Smooth muscle cell (in vitro differentiated cells): Measurements from ENCODE around the gene MAD2L1BP. TPM values are rescaled to one million over a fixed set of nuclear protein-coding genes. Genes with fewer than 3 reads are reported as not detected.
A peak's percentile ranks its signal among the peaks of the same experiment; 100 is the strongest.

Source experiments
- DNase-seq: peaks from one replicate; lab custom pipeline; 2025; ENCODE audit not compliant: unreplicated experiment; lab: John Stamatoyannopoulos, UW
- H2AFZ ChIP-seq: fragments of 200-600 bp; sonication (generic); 2 replicates; pipeline ENCODE4 v1.6.0; 2016; ENCODE audit warnings: antibody characterized with exemption, low read depth, mild to moderate bottlenecking
- H3F3A ChIP-seq: fragments of 200-600 bp; sonication (generic); 2 replicates; pipeline ENCODE4 v1.6.0; 2017; ENCODE audit warnings: antibody characterized with exemption, low read depth
- H3K27ac ChIP-seq: fragments of 200-600 bp; sonication (generic); 2 replicates; pipeline ENCODE4 v1.5.1; 2016; ENCODE audit warnings: low read depth, mild to moderate bottlenecking
- H3K27me3 ChIP-seq: fragments of 200-600 bp; sonication (generic); 2 replicates; pipeline ENCODE4 v1.6.1; 2016; ENCODE audit warnings: low read depth, mild to moderate bottlenecking
- H3K36me3 ChIP-seq: fragments of 200-600 bp; sonication (generic); 2 replicates; pipeline ENCODE4 v1.5.1; 2016; ENCODE audit warnings: low read depth
- H3K4me1 ChIP-seq: fragments of 200-600 bp; sonication (generic); 2 replicates; pipeline ENCODE4 v1.5.1; 2016; ENCODE audit warnings: low read depth
- H3K4me2 ChIP-seq: fragments of 200-600 bp; sonication (generic); 2 replicates; pipeline ENCODE4 v1.6.0; 2016; ENCODE audit warnings: mild to moderate bottlenecking
- H3K4me3 ChIP-seq: fragments of 200-600 bp; sonication (generic); 2 replicates; pipeline ENCODE4 v1.5.1; 2016; ENCODE audit warnings: mild to moderate bottlenecking
- H3K79me2 ChIP-seq: fragments of 200-600 bp; sonication (generic); 2 replicates; pipeline ENCODE4 v1.6.0; 2016; ENCODE audit warnings: low read depth, mild to moderate bottlenecking
- H3K9ac ChIP-seq: fragments of 200-600 bp; sonication (generic); 2 replicates; pipeline ENCODE4 v1.6.0; 2016; ENCODE audit warnings: low read depth
- H3K9me3 ChIP-seq: fragments of 200-600 bp; sonication (generic); replicated peaks from 2 replicates; pipeline ENCODE4 v1.5.1; 2016; ENCODE audit warnings: low read depth
- H4K20me1 ChIP-seq: fragments of 200-600 bp; sonication (generic); 2 replicates; pipeline ENCODE4 v1.6.0; 2016; ENCODE audit warnings: low read depth
- WGBS: methylation state at CpG from one replicate; pipeline ENCODE4 v1.1.7; 2016; ENCODE audit warnings: low lambda C conversion rate; 5-methylcytosine and 5-hydroxymethylcytosine counted together
- polyA plus RNA-seq: library from polyadenylated mRNA; unstranded; fragments of >200 nt; fragmentation: Nextera tagmentation; extraction: Ambion mirVana; gene quantifications from 2 replicates; pipeline ENCODE4 v1.2.1, GENCODE V29; 2016
- total RNA-seq: library from RNA; depleted of rRNA; stranded (reverse); fragments of >200 nt; gene quantifications from 2 replicates; pipeline ENCODE4 v1.2.3, GENCODE V29; 2014
- TF ChIP-seq, protein P1 (sequence below): fragments of 200-600 bp; sonication (generic); IDR thresholded peaks from 2 replicates; pipeline ENCODE4 v1.5.1; 2017; ENCODE audit warnings: borderline replicate concordance, mild to moderate bottlenecking, antibody characterized with exemption; ENCODE audit not compliant: insufficient read depth, poor library complexity, severe bottlenecking

The MAD2L1BP gene
- total and polyA plus RNA-seq, 2 experiments from 2014 or later, result 40.3 to 53.1 TPM

DNA sequence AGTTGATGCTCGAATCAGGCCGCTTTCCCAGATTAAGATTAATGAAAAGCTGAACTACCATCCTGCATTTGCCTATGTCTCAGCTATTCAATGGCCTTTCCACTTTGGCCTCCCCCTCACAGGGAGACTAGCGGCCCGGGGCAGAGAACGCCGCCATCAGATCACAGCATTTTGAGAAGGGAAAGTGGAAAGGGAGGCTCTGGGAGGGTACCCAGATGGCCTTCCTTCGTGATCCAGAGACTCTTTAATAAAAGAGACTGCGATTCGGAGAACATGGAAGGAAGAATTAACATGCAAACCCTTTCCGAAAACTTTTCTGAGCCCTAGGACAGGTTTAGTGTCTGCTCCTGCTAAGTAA lies 51.4 kb downstream of the MAD2L1BP start:
- H3K27me3 ChIP-seq, result no peaks in the 10 kb centered on the region
- H3K9ac ChIP-seq, result peak overlapping the region; percentile 87
- 7% methylated on average over 10 of the region's 10 CpGs for WGBS
- H3K27ac ChIP-seq, result peak overlapping the region; percentile 79
- no peaks in the 10 kb centered on the region for H3F3A ChIP-seq
- TF ChIP-seq, protein P1, sequence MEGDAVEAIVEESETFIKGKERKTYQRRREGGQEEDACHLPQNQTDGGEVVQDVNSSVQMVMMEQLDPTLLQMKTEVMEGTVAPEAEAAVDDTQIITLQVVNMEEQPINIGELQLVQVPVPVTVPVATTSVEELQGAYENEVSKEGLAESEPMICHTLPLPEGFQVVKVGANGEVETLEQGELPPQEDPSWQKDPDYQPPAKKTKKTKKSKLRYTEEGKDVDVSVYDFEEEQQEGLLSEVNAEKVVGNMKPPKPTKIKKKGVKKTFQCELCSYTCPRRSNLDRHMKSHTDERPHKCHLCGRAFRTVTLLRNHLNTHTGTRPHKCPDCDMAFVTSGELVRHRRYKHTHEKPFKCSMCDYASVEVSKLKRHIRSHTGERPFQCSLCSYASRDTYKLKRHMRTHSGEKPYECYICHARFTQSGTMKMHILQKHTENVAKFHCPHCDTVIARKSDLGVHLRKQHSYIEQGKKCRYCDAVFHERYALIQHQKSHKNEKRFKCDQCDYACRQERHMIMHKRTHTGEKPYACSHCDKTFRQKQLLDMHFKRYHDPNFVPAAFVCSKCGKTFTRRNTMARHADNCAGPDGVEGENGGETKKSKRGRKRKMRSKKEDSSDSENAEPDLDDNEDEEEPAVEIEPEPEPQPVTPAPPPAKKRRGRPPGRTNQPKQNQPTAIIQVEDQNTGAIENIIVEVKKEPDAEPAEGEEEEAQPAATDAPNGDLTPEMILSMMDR, result no peak
- no peaks in the 10 kb centered on the region for H3K36me3 ChIP-seq
- peaks cover 54% of the 10 kb centered on the region for H3K79me2 ChIP-seq
- H3K9me3 ChIP-seq, result no peaks in the 10 kb centered on the region
- peaks cover 40% of the 10 kb centered on the region for H4K20me1 ChIP-seq
- H3K4me2 ChIP-seq, result peak overlapping the region; percentile 93
- H2AFZ ChIP-seq, result peak overlapping the region; percentile 65
- no peak for DNase-seq
- H3K4me3 ChIP-seq, result peak overlapping the region; percentile 86
- peaks cover 13% of the 10 kb centered on the region for H3K4me1 ChIP-seq

DNA sequence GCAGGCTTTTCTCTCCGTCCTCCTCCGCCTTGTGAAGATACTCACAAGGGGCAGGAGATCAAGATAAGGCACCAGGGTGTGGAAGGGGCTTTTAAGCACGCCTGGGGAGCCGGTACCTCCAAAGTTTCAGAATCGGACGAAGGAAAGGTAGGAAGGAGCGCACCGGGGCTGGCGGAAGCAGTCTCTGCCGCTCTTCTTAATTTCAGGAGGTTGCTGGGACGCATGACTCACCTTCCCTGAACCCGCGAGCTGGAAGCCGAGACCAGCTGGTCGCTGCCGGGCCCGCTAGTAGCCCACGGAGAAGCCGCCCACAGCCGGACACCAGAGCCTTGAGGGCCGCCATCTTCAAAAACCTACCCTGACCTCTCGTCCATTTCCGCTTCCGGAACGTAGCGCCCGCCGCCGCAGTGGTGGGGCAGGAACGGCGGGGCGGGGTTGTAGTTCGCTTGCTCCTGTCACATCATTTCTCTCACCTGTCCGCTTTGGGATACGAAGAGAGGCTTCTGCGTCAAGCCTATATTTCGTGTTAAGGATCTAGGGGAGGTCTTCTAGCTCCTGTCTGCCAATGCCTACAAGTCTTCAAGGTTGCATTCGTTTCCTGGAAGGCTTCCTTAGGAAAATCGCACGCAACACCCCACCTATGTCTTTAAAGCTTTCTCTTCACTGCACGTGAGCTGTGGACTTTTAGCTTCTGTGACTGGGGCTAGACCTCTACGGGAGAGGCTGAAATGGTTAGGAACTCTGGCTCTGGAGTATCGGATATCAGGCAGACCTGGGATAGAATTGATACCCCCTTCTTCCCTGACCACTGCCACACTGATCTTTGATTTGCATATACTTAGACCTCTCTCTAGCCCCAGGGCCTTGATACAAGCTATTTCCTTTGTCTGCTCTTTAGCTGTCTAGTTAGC lies 52.1 kb downstream of the MAD2L1BP start, which contains the start of gene MRPS18A:
Gene MRPS18A (minus strand): TSS at position 355 of the 911 bp plus-strand sequence. CDS start 12 bp downstream, at position 343.
- Histone ChIP-seq H3K4me3 (peak within 1 kb of the TSS; percentile 86), H3K27me3 (no peaks in the 10 kb centered on the region), H3K9me3 (no peaks in the 10 kb centered on the region), H3K79me2 (peaks cover 49% of the 10 kb centered on the region), H3F3A (no peaks in the 10 kb centered on the region), H3K9ac (peak within 1 kb of the TSS; percentile 87), H4K20me1 (peaks cover 34% of the 10 kb centered on the region), H2AFZ (peak within 1 kb of the TSS; percentile 65), H3K36me3 (no peaks in the 10 kb centered on the region), H3K4me2 (peak within 1 kb of the TSS; percentile 93), H3K4me1 (peaks cover 13% of the 10 kb centered on the region), H3K27ac (peak within 1 kb of the TSS; percentile 79)
- WGBS, result 10% methylated on average over 35 of the region's 43 CpGs
- peak; percentile 26 for DNase-seq
- TF ChIP-seq, protein P1, result no peak

DNA sequence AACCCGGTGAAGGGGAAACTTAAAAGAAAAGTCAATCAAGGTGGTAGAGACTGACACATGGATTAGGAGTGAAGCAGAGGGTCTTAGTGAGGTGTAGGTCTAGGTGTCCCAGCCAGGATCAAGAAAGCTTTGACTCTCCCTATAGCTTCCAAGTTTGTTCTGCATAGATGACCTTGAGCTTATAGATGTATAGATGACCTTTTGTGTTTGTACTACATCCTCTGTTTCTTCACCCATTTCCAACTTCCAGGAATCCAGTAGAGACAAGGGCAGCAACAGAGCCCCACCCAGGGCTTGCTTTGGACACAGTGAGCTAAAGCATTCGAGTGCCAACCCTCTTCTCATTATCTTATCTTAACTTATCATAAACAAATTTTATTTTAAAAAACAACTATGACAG lies 53.8 kb downstream of the MAD2L1BP start:
- Histone ChIP-seq H3K27ac (no peak overlapping the region), H3K4me3 (no peak overlapping the region), H3K4me2 (no peak overlapping the region), H3K27me3 (no peaks in the 10 kb centered on the region), H2AFZ (no peak overlapping the region), H3K79me2 (peaks cover 35% of the 10 kb centered on the region), H3K36me3 (no peaks in the 10 kb centered on the region), H3K4me1 (peaks cover 13% of the 10 kb centered on the region), H3K9ac (no peak overlapping the region), H3K9me3 (no peaks in the 10 kb centered on the region), H3F3A (no peaks in the 10 kb centered on the region), H4K20me1 (peaks cover 16% of the 10 kb centered on the region)
- DNase-seq, result no peak
- TF ChIP-seq, protein P1, result no peak
- WGBS, result 88% methylated on average over 2 of the region's 2 CpGs

Other genes with a start within 250 kb of the MAD2L1BP start
- 11.2 and 12.5 TPM in 2 replicates for gene ABCC10, start 208.3 kb upstream of the MAD2L1BP start, total RNA-seq
- 17.8 and 35.0 TPM in 2 replicates for gene ABCC10, start 208.3 kb upstream of the MAD2L1BP start, polyA plus RNA-seq
- gene DLK2, start 180.3 kb upstream of the MAD2L1BP start, total RNA-seq, result 0.27 and 2.0 TPM in 2 replicates
- 3.7 and 3.8 TPM in 2 replicates for gene DLK2, start 180.3 kb upstream of the MAD2L1BP start, polyA plus RNA-seq
- gene TJAP1, start 158.3 kb upstream of the MAD2L1BP start, total RNA-seq, result 9.3 and 25.5 TPM in 2 replicates
- gene TJAP1, start 158.3 kb upstream of the MAD2L1BP start, polyA plus RNA-seq, result 13.5 and 15.3 TPM in 2 replicates
- gene LRRC73, start 125.5 kb upstream of the MAD2L1BP start, total RNA-seq, result 0.09 and 2.1 TPM in 2 replicates
- 1.8 and 2.2 TPM in 2 replicates for gene LRRC73, start 125.5 kb upstream of the MAD2L1BP start, polyA plus RNA-seq
- 145 and 199 TPM in 2 replicates for gene YIPF3, start 118.9 kb upstream of the MAD2L1BP start, total RNA-seq
- 181 and 182 TPM in 2 replicates for gene YIPF3, start 118.9 kb upstream of the MAD2L1BP start, polyA plus RNA-seq
- gene POLR1C, start 118.8 kb upstream of the MAD2L1BP start, total RNA-seq, result 27.0 and 33.4 TPM in 2 replicates
- 21.0 and 39.8 TPM in 2 replicates for gene POLR1C, start 118.8 kb upstream of the MAD2L1BP start, polyA plus RNA-seq
- 20.0 and 31.9 TPM in 2 replicates for gene XPO5, start 59.8 kb upstream of the MAD2L1BP start, total RNA-seq
- 10.9 and 11.7 TPM in 2 replicates for gene XPO5, start 59.8 kb upstream of the MAD2L1BP start, polyA plus RNA-seq
- gene POLH, start 59.7 kb upstream of the MAD2L1BP start, total RNA-seq, result 13.3 and 16.8 TPM in 2 replicates
- gene POLH, start 59.7 kb upstream of the MAD2L1BP start, polyA plus RNA-seq, result 8.4 and 18.2 TPM in 2 replicates
- gene GTPBP2, start 6.6 kb upstream of the MAD2L1BP start, total RNA-seq, result 53.7 and 56.0 TPM in 2 replicates
- gene GTPBP2, start 6.6 kb upstream of the MAD2L1BP start, polyA plus RNA-seq, result 18.3 and 23.4 TPM in 2 replicates
- gene RSPH9, start 9.2 kb downstream of the MAD2L1BP start, total RNA-seq, result 0.76 and 1.9 TPM in 2 replicates
- 2.5 and 3.4 TPM in 2 replicates for gene RSPH9, start 9.2 kb downstream of the MAD2L1BP start, polyA plus RNA-seq
- 30.9 and 40.4 TPM in 2 replicates for gene MRPS18A, start 52.0 kb downstream of the MAD2L1BP start, total RNA-seq
- gene MRPS18A, start 52.0 kb downstream of the MAD2L1BP start, polyA plus RNA-seq, result 59.9 and 73.7 TPM in 2 replicates
- 120 and 136 TPM in 2 replicates for gene VEGFA, start 134.4 kb downstream of the MAD2L1BP start, total RNA-seq
- gene VEGFA, start 134.4 kb downstream of the MAD2L1BP start, polyA plus RNA-seq, result 116 and 143 TPM in 2 replicates